Erythroblast (primary cell): ENCODE data around the gene GABRG3.

Experiments
- GATA1 ChIP-seq: IDR thresholded peaks from 2 replicates; pipeline ENCODE4 v1.6.1; 2011; ENCODE audit warnings: low read depth, mild to moderate bottlenecking, control low read depth, low read length, moderate library complexity
- POLR2A ChIP-seq: IDR thresholded peaks from 2 replicates; pipeline ENCODE4 v1.6.1; 2011; ENCODE audit warnings: mild to moderate bottlenecking, low read length

DNA sequence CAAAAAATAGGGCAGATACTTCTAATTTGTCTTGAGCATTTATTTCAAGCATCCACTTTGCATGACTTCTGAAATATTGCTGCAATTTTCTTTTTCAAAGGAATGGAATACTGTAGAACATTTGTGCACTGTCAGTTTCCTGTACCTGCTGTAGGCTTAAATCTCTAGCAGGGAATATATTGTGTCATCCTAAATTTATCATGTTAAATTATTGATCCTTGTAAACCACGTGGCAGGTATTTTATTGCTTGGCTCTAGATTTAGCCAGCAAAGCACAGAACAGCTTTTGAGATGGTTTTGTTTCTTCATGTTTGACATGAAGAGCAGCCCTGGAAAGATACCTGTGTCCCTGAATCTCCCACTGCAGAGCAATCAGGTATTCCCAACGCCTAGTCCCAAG is 470.1 kb downstream of the GABRG3 start:
- TF ChIP-seq POLR2A (no peak), GATA1 (no peak)
